GM12801 (cell line): ENCODE measurements around the gene NPBWR2.

Source experiments
- TF ChIP-seq, protein P1 (sequence below): IDR thresholded peaks from one replicate; pipeline ENCODE4 v1.5.1; 2011; ENCODE audit warnings: control low read depth; ENCODE audit not compliant: insufficient read length; ENCODE audit errors: extremely low read depth

The NPBWR2 gene

DNA sequence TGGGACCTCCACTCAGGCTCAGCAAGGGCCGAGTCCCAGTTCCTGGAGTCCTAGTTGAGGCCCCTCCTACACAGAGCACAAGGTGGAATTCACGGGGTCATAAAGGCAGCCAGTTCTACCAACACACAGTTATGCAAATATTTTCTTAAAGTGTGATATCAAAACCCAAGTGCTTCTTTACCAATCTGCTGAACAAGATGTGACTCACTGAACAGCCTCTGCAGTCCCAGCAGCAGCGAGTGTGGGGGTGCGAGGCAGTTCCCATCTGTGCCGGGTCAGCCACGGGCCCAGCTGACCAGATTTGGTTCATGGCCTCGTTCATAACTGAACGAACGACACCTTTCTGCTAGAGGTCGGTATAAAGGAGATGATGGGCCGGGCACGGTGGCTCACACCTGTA is 48.8 kb downstream of the NPBWR2 start:
- TF ChIP-seq, protein P1, sequence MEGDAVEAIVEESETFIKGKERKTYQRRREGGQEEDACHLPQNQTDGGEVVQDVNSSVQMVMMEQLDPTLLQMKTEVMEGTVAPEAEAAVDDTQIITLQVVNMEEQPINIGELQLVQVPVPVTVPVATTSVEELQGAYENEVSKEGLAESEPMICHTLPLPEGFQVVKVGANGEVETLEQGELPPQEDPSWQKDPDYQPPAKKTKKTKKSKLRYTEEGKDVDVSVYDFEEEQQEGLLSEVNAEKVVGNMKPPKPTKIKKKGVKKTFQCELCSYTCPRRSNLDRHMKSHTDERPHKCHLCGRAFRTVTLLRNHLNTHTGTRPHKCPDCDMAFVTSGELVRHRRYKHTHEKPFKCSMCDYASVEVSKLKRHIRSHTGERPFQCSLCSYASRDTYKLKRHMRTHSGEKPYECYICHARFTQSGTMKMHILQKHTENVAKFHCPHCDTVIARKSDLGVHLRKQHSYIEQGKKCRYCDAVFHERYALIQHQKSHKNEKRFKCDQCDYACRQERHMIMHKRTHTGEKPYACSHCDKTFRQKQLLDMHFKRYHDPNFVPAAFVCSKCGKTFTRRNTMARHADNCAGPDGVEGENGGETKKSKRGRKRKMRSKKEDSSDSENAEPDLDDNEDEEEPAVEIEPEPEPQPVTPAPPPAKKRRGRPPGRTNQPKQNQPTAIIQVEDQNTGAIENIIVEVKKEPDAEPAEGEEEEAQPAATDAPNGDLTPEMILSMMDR, result no peak

DNA sequence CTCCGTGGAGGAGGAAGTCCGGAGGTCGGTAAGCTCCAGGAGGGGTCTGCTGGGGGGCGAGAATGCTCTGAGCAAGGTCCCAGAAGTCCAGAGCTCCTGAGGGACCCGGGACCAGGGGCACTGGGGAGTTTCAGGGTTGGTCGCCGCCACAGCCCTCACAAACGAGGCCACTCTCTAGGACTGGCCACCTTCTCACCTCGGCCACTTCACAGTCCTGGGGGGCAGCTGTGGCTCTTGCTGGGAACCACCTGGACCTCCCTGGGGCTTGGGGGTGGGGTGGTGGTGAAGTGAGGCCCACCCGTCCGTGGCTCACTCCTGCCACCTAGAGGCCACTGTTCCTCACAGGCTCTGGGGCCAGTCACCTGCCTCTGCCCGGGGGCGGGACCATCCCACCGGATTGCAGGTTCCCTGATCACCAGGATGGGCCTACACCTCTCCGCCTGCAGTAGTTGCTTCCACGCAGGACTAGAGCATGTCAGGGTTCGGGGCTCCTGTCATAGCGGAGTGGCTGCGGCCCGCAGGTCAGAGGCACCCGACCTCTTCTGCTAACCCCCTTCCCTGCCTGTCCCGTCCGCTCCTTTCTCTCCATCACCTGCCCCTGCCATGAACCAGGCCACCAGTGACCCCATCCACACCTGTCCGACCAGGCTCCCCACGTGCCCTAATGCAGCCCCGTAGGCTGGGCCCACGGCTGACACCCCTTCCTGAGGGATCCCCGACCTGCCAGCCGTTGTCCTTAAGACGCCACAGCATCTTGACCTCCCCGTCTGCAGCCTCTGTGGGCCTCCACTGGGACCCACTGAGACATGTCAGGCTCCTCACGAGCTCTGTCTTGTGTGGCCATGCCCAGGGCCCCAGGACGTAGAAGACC is 49.5 kb downstream of the NPBWR2 start:
- TF ChIP-seq, protein P1, result no peak

DNA sequence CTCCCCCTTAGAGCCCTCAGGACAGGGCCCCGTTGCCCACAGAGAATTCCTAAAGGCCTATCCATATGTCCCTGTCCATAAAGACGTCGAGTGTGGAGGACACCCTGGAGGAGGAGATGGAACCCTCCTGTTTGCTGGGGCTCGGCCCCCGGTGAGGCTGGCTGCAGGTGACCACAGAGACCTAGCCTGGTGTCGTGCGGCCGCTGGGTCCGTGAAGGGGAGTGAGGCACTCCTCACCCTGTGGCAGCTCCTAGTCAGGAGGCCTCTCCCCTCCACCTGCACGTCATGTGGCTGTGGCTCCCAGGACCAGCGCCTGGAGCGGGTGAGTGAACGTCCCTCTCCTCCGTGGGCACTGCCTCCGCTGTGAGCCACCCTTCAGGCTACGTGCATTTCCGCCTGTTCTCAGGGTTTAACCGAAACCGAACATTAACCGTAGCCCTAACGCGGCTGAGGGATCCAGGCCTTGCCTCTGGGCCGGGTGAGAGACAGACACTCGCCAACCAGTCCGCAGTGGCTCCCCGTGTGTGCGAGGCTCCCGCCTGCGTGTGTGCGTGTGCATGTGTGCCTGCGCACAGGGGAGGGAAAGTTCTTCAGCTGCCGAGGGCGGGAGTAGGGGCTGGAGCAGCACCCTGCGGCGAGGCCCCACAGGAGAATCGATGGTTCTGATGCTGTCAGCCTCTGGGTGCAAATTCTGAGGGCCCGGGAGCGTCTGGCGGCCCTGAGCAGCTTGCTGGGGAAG is 50.3 kb downstream of the NPBWR2 start:
- TF ChIP-seq, protein P1, result no peak

DNA sequence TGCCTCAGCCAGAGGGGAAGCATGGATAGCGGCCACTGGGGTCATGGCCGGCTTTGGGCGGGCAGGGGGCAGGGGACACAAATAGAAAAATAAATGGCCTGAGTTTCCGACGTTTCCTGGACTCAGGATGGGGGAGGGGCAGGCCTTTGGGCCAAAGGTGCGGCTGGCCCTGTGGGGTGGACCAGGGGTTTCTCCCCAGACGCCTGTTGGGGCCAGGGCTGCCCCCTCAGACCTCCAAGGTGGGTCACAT is 50.8 kb downstream of the NPBWR2 start:
- TF ChIP-seq, protein P1, result no peak

DNA sequence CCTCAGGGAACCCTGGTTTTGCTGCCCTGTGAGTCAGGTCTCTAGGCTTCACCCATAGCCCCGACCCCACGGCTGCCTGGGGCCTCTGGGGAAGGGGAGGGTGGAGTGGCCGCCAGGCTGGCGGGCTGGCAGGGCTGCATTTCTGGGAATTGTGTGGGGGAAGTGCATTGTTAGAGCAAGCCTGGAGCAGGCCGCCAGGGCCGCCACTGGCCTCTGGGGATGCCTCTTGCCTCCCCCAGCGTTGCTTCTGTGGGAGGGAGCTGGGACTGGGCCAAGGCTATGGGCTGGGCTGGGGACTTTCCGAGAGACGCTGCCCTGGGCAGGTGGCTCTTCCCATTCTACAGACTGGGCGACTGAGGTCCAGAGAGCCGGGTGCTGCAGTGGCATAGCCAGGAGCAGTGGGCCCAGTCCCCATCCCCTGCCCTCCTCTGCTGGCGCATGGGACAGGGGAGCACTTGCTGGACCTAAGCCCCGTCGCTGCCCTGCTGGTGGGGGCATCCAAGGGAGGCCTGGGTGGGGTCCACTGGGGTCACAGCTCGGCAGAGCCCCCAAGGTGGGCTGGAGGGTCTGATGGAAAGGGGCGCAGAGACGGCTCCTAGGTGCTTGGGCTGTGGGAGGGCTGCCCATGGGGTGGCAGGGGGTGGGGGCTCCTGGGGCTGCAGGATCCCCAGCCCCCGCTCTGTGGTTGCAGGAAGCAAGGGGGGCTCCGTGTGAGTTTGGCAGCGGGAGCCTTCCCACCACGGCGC is 51.3 kb downstream of the NPBWR2 start:
- TF ChIP-seq, protein P1, result no peak

DNA sequence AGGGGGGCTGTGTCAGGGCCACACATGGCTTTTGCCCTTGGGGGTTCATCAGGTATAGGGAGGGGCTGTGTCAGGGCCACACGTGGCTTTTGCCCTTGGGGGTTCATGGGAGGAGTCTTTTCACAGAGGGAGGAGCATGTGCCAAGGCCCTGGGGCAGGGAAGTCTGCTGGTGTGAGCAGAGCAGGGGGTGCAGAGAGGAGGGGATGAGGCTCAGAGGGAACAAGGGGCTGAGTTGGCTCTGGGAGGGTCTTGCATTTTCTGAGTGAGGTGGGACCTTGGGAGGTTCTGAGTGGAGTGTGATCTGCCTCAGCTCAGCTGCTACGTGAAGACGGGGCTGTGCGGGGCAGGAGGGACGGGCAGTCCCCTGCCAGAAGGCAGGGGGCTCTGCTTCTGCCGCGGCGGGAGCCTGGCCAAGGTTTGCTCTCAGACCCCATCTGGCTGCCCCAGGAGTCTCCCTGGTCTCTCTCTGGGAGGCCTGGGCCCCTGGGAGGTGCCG is 51.9 kb downstream of the NPBWR2 start:
- TF ChIP-seq, protein P1, result no peak
